Measurements from ENCODE around the gene CYB561D1. TPM values are rescaled to one million over a fixed set of nuclear protein-coding genes. Genes with fewer than 3 reads are reported as not detected.

The CYB561D1 gene
- total and polyA plus RNA-seq, 2 of the 8 experiments (the other 6 are each of a cell fraction or from before 2014, with no cell fraction given): 3.6 to 3.8 TPM

GRCh38 chr1:109522026-109522425 is 28.1 kb downstream of the CYB561D1 start (continued):
- TF ChIP-seq CTCF (IDR thresholded peaks at IDR 0.05; ENCODE audit: control extremely low read depth in 1 of 3, insufficient read depth in 1 of 3, low read depth in 1 of 3, low read length in 3 of 3) (no peak), JUND (IDR thresholded peaks at IDR 0.05; ENCODE audit: low read length) (no peak), RBBP5 (IDR thresholded peaks at IDR 0.05; ENCODE audit: borderline replicate concordance, low read depth, low read length) (no peak), SIX5 (IDR thresholded peaks at IDR 0.05; ENCODE audit: low read depth, low read length) (no peak), CREB1 (IDR thresholded peaks at IDR 0.05) (no peak)

All from H1 (cell line).